ENCODE results near the gene DPYSL3.
"Not testable (repeated sequence)": the region's sequence is repeated elsewhere in the genome, so short reads cannot be mapped to it uniquely, and the experiment has no call there.

The DPYSL3 gene

DNA sequence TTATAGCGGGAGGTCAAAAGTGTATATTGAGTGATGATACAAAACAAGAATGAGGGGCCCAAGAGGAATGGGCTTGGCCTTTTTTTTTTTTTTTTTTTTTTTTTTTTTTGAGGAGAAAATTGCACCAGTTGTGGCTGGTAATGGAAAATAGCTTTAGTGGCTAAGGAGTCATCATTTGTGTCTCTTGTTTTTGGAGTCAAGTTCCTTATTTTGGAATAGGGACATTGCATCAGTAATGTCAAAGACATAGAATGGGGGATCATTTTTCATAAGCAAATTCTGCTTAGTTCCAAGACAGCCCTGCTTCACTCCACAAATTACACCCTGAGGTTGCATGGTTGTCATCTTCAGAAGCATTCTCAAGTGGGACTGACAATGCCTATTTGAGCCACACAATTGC, 137.7 kb downstream of the DPYSL3 start:
- no peaks in the 10 kb centered on the region for H3K27me3 ChIP-seq (ENCODE audit: insufficient read depth, low read length)
- no peaks in the 10 kb centered on the region for H3K9me3 ChIP-seq (ENCODE audit: insufficient read depth, low read depth, low read length)
- H3K36me3 ChIP-seq (ENCODE audit: insufficient read depth, low read depth, low read length) = no peaks in the 10 kb centered on the region
- H3K4me3 ChIP-seq (ENCODE audit: low read length) = no peak overlapping the region
- H3K9ac ChIP-seq (ENCODE audit: low read depth, low read length) = no peak overlapping the region
- H3K4me1 ChIP-seq (ENCODE audit: insufficient read depth, low read length) = no peaks in the 10 kb centered on the region
- no peak overlapping the region for H3K27ac ChIP-seq (ENCODE audit: low read length)

DNA sequence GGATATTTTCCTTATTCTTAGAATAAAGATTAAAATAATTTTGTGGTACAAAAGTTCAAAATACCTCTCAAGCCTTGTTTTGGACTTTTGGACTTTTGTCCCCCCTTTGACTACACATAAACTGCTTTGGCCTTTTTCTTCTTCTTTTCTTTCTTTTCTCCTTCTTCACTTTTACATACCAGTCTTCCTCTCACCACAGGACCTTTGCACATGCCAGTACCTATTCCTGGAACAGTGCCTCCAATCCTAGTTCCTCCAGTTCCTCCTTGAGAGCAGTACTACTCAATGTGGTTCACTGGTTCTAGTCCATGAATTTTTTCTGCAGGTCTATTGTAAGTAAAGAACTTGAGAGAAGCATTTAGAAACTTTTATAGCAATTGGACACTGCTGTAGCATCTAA, 138.6 kb downstream of the DPYSL3 start:
- Histone ChIP-seq H3K4me3 (ENCODE audit: low read length) (no peak overlapping the region), H3K9ac (ENCODE audit: low read depth, low read length) (no peak overlapping the region), H3K9me3 (ENCODE audit: insufficient read depth, low read depth, low read length) (no peaks in the 10 kb centered on the region), H3K27me3 (ENCODE audit: insufficient read depth, low read length) (no peaks in the 10 kb centered on the region), H3K27ac (ENCODE audit: low read length) (no peak overlapping the region), H3K36me3 (ENCODE audit: insufficient read depth, low read depth, low read length) (no peaks in the 10 kb centered on the region), H3K4me1 (ENCODE audit: insufficient read depth, low read length) (no peaks in the 10 kb centered on the region)

DNA sequence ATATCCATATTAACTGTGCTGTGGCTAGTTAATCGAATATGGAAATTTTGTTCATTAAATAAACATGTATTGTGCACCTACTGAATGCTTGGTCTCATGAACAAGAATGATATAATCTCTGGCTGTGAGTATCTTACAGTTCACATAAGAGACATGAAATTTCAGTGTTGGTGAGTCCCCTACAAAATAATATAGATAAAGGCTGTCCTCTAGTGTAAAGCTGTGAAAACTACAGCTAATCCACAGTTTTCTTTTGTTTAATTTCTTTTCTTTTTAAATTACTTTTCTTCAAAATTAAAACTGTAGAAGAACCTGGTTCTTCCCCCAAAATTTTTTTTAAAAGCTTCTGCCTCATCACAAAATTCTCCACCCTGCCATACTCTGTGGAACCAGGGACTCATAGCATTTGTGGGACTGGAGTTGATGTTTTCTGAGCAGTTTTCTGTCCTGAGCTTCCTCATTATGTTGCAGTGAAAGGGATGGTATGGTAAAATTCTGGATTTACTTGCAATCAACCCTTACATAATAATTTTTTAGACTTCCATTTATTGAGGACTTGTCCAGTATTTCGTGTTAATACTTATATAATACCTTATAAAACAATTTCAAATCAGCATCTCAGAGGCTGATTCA, 140.0 kb downstream of the DPYSL3 start:
- no peak overlapping the region for H3K27ac ChIP-seq (ENCODE audit: low read length)
- no peaks in the 10 kb centered on the region for H3K4me1 ChIP-seq (ENCODE audit: insufficient read depth, low read length)
- H3K9ac ChIP-seq (ENCODE audit: low read depth, low read length) = no peak overlapping the region
- H3K9me3 ChIP-seq (ENCODE audit: insufficient read depth, low read depth, low read length) = no peaks in the 10 kb centered on the region
- no peaks in the 10 kb centered on the region for H3K27me3 ChIP-seq (ENCODE audit: insufficient read depth, low read length)
- H3K4me3 ChIP-seq (ENCODE audit: low read length) = no peak overlapping the region
- H3K36me3 ChIP-seq (ENCODE audit: insufficient read depth, low read depth, low read length) = no peaks in the 10 kb centered on the region

DNA sequence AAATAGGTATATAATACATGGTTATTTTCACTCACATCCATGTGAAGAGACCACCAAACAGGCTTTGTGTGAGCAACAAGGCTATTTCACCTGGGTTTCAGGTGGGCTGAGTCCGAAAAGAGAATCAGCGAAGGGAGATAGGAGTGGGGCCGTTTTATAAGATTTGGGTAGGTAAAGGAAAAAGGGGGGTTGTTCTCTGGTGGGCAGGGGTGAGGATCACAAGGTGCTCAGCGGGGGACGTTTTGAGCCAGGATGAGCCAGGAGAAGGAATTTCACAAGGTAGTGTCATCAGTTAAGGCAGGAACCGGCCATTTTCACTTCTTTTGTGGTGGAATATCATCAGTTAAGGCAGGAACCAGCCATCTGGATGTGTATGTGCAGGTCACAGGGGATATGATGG, 142.5 kb downstream of the DPYSL3 start:
- not testable (repeated sequence) for H3K27me3 ChIP-seq (ENCODE audit: insufficient read depth, low read length); H3K4me1 ChIP-seq (ENCODE audit: insufficient read depth, low read length); H3K36me3 ChIP-seq (ENCODE audit: insufficient read depth, low read depth, low read length); H3K9ac ChIP-seq (ENCODE audit: low read depth, low read length); H3K9me3 ChIP-seq (ENCODE audit: insufficient read depth, low read depth, low read length); H3K4me3 ChIP-seq (ENCODE audit: low read length); H3K27ac ChIP-seq (ENCODE audit: low read length)

DNA sequence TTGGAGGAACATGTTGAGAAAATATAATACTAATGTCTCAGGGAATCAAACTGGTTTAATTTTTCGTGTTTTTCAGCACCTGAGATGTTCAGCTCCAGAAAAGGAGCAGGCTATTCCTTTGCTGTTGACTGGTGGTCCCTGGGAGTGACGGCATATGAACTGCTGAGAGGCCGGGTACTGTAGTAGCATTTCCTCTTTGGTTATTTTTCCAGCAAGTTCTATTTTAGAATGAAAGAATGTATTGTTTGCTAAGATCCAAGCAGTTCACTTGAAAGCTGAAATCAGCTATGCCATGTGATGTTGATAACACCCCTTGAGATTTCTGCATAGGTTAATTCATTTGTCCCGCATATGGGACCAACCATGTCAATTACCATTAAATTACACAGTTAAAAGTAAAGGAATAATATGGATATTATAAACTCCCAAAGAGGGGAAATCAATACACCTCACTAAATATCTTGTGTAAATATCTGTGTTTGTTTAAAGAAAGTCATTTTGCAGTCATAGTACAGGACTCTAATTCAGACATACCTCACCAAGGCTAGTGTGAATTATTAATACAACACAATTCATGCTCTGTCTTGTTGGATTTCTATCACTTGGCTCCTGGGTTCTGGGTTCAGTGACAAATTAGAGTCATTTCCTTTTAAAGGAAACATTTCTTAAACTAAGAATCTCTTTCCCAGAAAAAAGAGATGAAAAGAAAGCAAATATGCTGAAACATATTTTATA, 148.3 kb downstream of the DPYSL3 start:
- Histone ChIP-seq H3K9ac (ENCODE audit: low read depth, low read length) (no peak overlapping the region), H3K27ac (ENCODE audit: low read length) (no peak overlapping the region), H3K36me3 (ENCODE audit: insufficient read depth, low read depth, low read length) (no peaks in the 10 kb centered on the region), H3K27me3 (ENCODE audit: insufficient read depth, low read length) (no peaks in the 10 kb centered on the region), H3K9me3 (ENCODE audit: insufficient read depth, low read depth, low read length) (no peaks in the 10 kb centered on the region), H3K4me1 (ENCODE audit: insufficient read depth, low read length) (no peaks in the 10 kb centered on the region), H3K4me3 (ENCODE audit: low read length) (no peak overlapping the region)

DNA sequence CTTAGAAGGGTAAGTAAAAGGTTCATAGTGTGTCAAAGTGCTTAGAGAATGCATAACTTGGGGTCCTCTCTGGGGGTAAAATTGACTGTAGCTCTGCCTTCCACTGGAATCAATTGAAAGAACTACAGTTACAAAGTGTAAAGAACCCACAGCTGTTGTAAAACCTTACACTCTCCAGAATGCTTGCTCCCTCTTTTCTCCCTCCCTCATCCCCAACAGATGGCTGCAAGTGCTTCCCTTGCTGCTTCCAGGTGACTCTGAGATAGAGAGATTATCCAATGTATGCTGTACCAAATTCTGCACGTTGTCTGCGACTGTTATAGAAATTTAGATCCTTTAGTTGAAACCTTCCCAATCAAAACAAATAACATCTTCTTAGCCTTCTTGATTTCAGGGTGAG, 149.1 kb downstream of the DPYSL3 start:
- Histone ChIP-seq H3K4me3 (ENCODE audit: low read length) (no peak overlapping the region), H3K9me3 (ENCODE audit: insufficient read depth, low read depth, low read length) (no peaks in the 10 kb centered on the region), H3K27ac (ENCODE audit: low read length) (no peak overlapping the region), H3K36me3 (ENCODE audit: insufficient read depth, low read depth, low read length) (no peaks in the 10 kb centered on the region), H3K27me3 (ENCODE audit: insufficient read depth, low read length) (no peaks in the 10 kb centered on the region), H3K9ac (ENCODE audit: low read depth, low read length) (no peak overlapping the region), H3K4me1 (ENCODE audit: insufficient read depth, low read length) (no peaks in the 10 kb centered on the region)

DNA sequence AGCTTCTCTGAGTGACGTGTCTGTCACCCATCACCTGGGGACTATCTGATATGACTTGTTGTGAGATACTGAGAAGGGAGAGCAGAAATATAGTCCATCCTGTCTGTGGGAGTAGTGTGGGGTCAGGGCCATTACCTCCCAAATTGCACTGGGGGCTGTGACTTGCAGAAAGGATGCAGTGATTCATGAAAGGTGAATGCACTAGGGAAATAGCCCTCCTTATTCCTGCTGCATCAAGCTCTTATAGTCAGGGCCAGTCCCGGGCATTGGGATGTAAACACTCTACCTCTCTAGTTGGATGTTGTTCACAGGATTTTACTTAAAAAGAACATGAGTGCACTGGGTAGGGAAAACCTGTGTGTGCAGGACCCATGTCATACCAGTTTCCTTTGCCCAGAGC, 150.3 kb downstream of the DPYSL3 start:
- no peak overlapping the region for H3K27ac ChIP-seq (ENCODE audit: low read length)
- H3K9ac ChIP-seq (ENCODE audit: low read depth, low read length) = no peak overlapping the region
- no peaks in the 10 kb centered on the region for H3K36me3 ChIP-seq (ENCODE audit: insufficient read depth, low read depth, low read length)
- no peaks in the 10 kb centered on the region for H3K9me3 ChIP-seq (ENCODE audit: insufficient read depth, low read depth, low read length)
- no peaks in the 10 kb centered on the region for H3K4me1 ChIP-seq (ENCODE audit: insufficient read depth, low read length)
- no peaks in the 10 kb centered on the region for H3K27me3 ChIP-seq (ENCODE audit: insufficient read depth, low read length)
- no peak overlapping the region for H3K4me3 ChIP-seq (ENCODE audit: low read length)

DNA sequence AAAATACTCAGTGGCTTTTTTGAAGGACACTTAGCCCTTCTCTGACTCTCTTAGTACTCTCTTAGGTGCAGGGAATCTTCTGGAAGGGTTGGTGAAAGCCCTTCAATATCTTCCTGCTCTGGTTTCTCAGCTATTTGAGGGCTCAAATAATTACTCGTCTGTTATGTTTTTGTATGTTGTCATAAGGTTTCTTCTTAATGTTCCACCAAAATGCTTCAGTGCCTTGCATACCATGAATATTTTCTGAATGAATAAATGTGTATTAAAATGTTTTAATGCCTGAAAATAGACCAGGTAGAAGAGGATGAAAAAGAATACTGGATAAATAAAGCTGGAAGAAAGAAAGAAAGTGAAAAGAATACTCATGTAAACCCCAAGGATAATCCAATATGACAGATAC, 150.8 kb downstream of the DPYSL3 start:
- H3K9me3 ChIP-seq (ENCODE audit: insufficient read depth, low read depth, low read length) = no peaks in the 10 kb centered on the region
- no peak overlapping the region for H3K27ac ChIP-seq (ENCODE audit: low read length)
- H3K36me3 ChIP-seq (ENCODE audit: insufficient read depth, low read depth, low read length) = no peaks in the 10 kb centered on the region
- no peaks in the 10 kb centered on the region for H3K27me3 ChIP-seq (ENCODE audit: insufficient read depth, low read length)
- H3K9ac ChIP-seq (ENCODE audit: low read depth, low read length) = no peak overlapping the region
- no peak overlapping the region for H3K4me3 ChIP-seq (ENCODE audit: low read length)
- no peaks in the 10 kb centered on the region for H3K4me1 ChIP-seq (ENCODE audit: insufficient read depth, low read length)

DNA sequence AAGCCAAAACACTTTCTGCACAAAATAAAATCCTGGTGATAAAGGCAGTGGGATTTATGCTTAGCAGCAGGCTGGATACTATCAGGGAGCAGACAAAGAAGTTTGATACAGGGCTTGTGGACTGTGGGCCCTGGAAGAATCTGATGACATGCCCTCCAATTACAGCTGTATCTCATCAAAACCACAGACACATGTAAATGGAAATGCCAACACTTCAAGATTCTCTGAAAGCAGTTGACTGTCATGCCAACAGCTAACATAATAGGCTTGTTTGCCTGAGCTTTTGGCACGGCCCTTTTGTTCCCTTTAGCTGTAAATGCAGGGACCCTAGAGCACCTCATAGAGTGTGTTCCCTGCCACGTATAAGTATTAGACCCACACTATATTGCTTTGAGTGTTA, 160.6 kb downstream of the DPYSL3 start:
- H3K4me1 ChIP-seq (ENCODE audit: insufficient read depth, low read length) = no peaks in the 10 kb centered on the region
- no peaks in the 10 kb centered on the region for H3K9me3 ChIP-seq (ENCODE audit: insufficient read depth, low read depth, low read length)
- H3K27me3 ChIP-seq (ENCODE audit: insufficient read depth, low read length) = no peaks in the 10 kb centered on the region
- no peak overlapping the region for H3K9ac ChIP-seq (ENCODE audit: low read depth, low read length)
- H3K27ac ChIP-seq (ENCODE audit: low read length) = no peak overlapping the region
- H3K36me3 ChIP-seq (ENCODE audit: insufficient read depth, low read depth, low read length) = no peaks in the 10 kb centered on the region
- no peak overlapping the region for H3K4me3 ChIP-seq (ENCODE audit: low read length)

DNA sequence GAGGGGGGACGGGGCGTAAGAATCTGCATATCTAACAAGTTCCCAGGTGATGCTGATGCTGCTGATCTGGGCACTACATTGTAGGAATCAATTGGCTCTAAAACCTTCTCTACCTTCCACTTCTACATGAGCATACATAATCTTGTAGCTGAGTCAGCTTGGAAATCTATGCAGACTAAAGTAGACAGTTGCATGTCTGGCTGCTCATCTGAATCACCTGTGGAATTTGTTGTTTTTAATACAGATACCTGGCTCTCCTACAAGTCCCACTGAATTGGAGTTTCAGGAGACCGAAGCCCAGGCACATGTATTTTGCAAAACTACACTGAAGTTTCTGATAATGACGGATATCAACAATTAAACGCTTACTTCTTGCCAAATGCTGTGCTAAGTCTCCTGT, 161.4 kb downstream of the DPYSL3 start:
- Histone ChIP-seq H3K4me3 (ENCODE audit: low read length) (no peak overlapping the region), H3K4me1 (ENCODE audit: insufficient read depth, low read length) (no peaks in the 10 kb centered on the region), H3K36me3 (ENCODE audit: insufficient read depth, low read depth, low read length) (no peaks in the 10 kb centered on the region), H3K27ac (ENCODE audit: low read length) (no peak overlapping the region), H3K9ac (ENCODE audit: low read depth, low read length) (no peak overlapping the region), H3K27me3 (ENCODE audit: insufficient read depth, low read length) (no peaks in the 10 kb centered on the region), H3K9me3 (ENCODE audit: insufficient read depth, low read depth, low read length) (no peaks in the 10 kb centered on the region)

DNA sequence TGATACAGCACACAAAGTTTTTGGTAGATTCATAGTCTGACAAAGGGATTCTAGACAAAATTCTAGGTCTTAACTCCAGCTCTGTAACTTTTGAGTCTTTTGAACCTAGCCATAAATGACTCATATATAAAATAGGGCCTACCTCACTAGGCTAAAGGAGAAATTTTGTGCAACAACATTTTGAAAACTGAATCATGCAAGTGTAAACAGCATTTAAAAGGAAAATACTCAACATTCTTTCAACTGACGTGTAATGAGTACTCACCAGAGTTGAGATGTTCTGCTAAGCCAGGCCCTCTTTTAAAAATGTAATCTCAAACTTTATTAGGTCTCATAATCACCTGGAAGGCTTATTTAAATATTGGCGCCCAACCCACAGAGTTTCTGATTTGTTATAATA, 161.8 kb downstream of the DPYSL3 start:
- Histone ChIP-seq H3K9me3 (ENCODE audit: insufficient read depth, low read depth, low read length) (no peaks in the 10 kb centered on the region), H3K9ac (ENCODE audit: low read depth, low read length) (no peak overlapping the region), H3K4me3 (ENCODE audit: low read length) (no peak overlapping the region), H3K36me3 (ENCODE audit: insufficient read depth, low read depth, low read length) (no peaks in the 10 kb centered on the region), H3K27ac (ENCODE audit: low read length) (no peak overlapping the region), H3K4me1 (ENCODE audit: insufficient read depth, low read length) (no peaks in the 10 kb centered on the region), H3K27me3 (ENCODE audit: insufficient read depth, low read length) (no peaks in the 10 kb centered on the region)

DNA sequence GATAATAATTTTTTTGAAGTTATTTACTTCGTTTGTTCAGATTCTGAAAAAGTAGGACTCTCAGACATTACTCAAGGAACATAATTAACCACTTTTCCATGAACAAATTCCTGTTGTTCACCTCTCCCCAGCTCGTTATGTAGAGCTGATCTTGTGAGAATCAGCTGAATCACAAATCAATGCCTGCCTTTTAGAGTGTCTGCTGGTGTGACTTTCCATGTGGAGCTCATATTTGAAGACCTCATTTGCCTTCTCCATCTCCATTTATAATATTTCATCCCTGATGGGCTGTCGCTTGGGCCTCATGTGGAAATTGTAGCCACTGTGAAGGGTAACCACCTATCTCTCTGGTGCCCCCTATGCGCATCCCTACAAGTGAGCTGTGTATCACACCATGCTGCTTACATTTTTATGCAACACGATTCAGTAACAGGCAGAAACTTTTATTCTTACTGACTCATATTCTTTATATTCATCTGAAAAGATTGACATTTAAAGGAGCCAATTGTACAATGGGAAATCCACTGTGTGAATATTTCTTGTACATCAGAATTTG, 163.8 kb downstream of the DPYSL3 start:
- H3K9me3 ChIP-seq (ENCODE audit: insufficient read depth, low read depth, low read length) = no peaks in the 10 kb centered on the region
- H3K4me1 ChIP-seq (ENCODE audit: insufficient read depth, low read length) = no peaks in the 10 kb centered on the region
- H3K36me3 ChIP-seq (ENCODE audit: insufficient read depth, low read depth, low read length) = no peaks in the 10 kb centered on the region
- no peak overlapping the region for H3K27ac ChIP-seq (ENCODE audit: low read length)
- no peaks in the 10 kb centered on the region for H3K27me3 ChIP-seq (ENCODE audit: insufficient read depth, low read length)
- no peak overlapping the region for H3K4me3 ChIP-seq (ENCODE audit: low read length)
- no peak overlapping the region for H3K9ac ChIP-seq (ENCODE audit: low read depth, low read length)
